Colon (tissue), 2 donors: ENCODE results near the gene UBXN7.
"Not testable (repeated sequence)": the region's sequence is repeated elsewhere in the genome, so short reads cannot be mapped to it uniquely, and the experiment has no call there.

Experiments
- FAIRE-seq: peaks from 2 replicates; lab custom pipeline; 2012; peaks lifted over from hg19 to GRCh38; lab: Jason Lieb, UNC
- donor health status: control.
- donor health status: control.

UBXN7 gene

GRCh38 chr3:196432137-196432879, at the start of gene UBXN7:
Gene UBXN7, minus strand, starts transcription at chr3:196432427. Its CDS starts 28 bp downstream, at chr3:196432399.
- no peak for FAIRE-seq

GRCh38 chr3:196477678-196478077, 45.5 kb upstream of the UBXN7 start:
- no peak for FAIRE-seq

GRCh38 chr3:196472286-196472685, 40.1 kb upstream of the UBXN7 start:
- FAIRE-seq, result no peak

GRCh38 chr3:196471551-196471950, 39.3 kb upstream of the UBXN7 start:
- FAIRE-seq, result no peak

GRCh38 chr3:196470182-196470581, 38.0 kb upstream of the UBXN7 start:
- not testable (repeated sequence) for FAIRE-seq

- no peak for FAIRE-seq
Observed at GRCh38 chr3:196463804-196464203, 31.6 kb upstream of the UBXN7 start.

GRCh38 chr3:196463478-196463756, 31.2 kb upstream of the UBXN7 start:
- FAIRE-seq, result no peak

- not testable (repeated sequence) for FAIRE-seq
Observed at GRCh38 chr3:196462680-196463477, 30.7 kb upstream of the UBXN7 start.

GRCh38 chr3:196458063-196458462, 25.8 kb upstream of the UBXN7 start:
- no peak for FAIRE-seq

- not testable (repeated sequence) for FAIRE-seq
Observed at GRCh38 chr3:196457470-196457869, 25.2 kb upstream of the UBXN7 start.

- FAIRE-seq, result no peak
Observed at GRCh38 chr3:196454935-196455334, 22.7 kb upstream of the UBXN7 start.

- FAIRE-seq, result not testable (repeated sequence)
Observed at GRCh38 chr3:196445391-196445790, 13.2 kb upstream of the UBXN7 start.

- FAIRE-seq, result no peak
Observed at GRCh38 chr3:196444500-196444894, 12.3 kb upstream of the UBXN7 start.

GRCh38 chr3:196440696-196441095, 8.5 kb upstream of the UBXN7 start:
- FAIRE-seq, result no peak

GRCh38 chr3:196440041-196440537, 7.9 kb upstream of the UBXN7 start:
- FAIRE-seq, result no peak

GRCh38 chr3:196431181-196432136, 768 bp downstream of the UBXN7 start:
- FAIRE-seq, result no peak

- no peak for FAIRE-seq
Observed at GRCh38 chr3:196428041-196428440, 4.2 kb downstream of the UBXN7 start.

- not testable (repeated sequence) for FAIRE-seq
Observed at GRCh38 chr3:196424421-196424820, 7.8 kb downstream of the UBXN7 start.

- FAIRE-seq, result no peak
Observed at GRCh38 chr3:196423044-196423781, 9.0 kb downstream of the UBXN7 start.

GRCh38 chr3:196421668-196422067, 10.6 kb downstream of the UBXN7 start:
- not testable (repeated sequence) for FAIRE-seq

GRCh38 chr3:196419386-196419785, 12.8 kb downstream of the UBXN7 start:
- no peak for FAIRE-seq

- no peak for FAIRE-seq
Observed at GRCh38 chr3:196418601-196419000, 13.6 kb downstream of the UBXN7 start.
